SK-N-SH treated with all-trans-retinoic acid at 6 μM for 48 hours (cell line): Measurements from ENCODE around the gene PALLD.

Experiments used
- ATAC-seq: fragments of 200-7000 bp; cut with Tn5 transposase; 3 replicates; pipeline ENCODE4 v1.9.1; 2020; ENCODE audit warnings: mild to moderate bottlenecking, moderate library complexity
- ARNTL ChIP-seq: fragments of 450-650 bp; formaldehyde crosslinking; IDR thresholded peaks from 2 replicates; pipeline ENCODE4 v1.5.0; 2020; ENCODE audit warnings: low read depth, mild to moderate bottlenecking, moderate library complexity, borderline replicate concordance
- ESRRG ChIP-seq: fragments of 250-450 bp; sonication (Bioruptor Pico); IDR thresholded peaks from 2 replicates; pipeline ENCODE4 v1.6.1; 2021; ENCODE audit warnings: mild to moderate bottlenecking
- GLIS3 ChIP-seq: fragments of 250-450 bp; sonication (Bioruptor Pico); IDR thresholded peaks from 2 replicates; pipeline ENCODE4 v1.5.0; 2020; ENCODE audit warnings: mild to moderate bottlenecking, moderate library complexity
- ISL1 ChIP-seq: fragments of 250-450 bp; sonication (Bioruptor Pico); IDR thresholded peaks from 2 replicates; pipeline ENCODE4 v2.1.2; 2022; ENCODE audit warnings: mild to moderate bottlenecking, moderate library complexity
- OSR1 ChIP-seq: fragments of 250-450 bp; sonication (Bioruptor Pico); IDR thresholded peaks from 2 replicates; pipeline ENCODE4 v1.8.0; 2022; ENCODE audit warnings: moderate library complexity, mild to moderate bottlenecking, inconsistent platforms
- PATZ1 ChIP-seq: fragments of 250-450 bp; sonication (Bioruptor Pico); IDR thresholded peaks from 2 replicates; pipeline ENCODE4 v1.8.0; 2020; ENCODE audit warnings: mild to moderate bottlenecking, moderate library complexity, borderline replicate concordance
- POU6F1 ChIP-seq: fragments of 250-450 bp; sonication (Bioruptor Pico); IDR thresholded peaks from 2 replicates; pipeline ENCODE4 v1.8.0; 2021; ENCODE audit warnings: low read depth, mild to moderate bottlenecking, moderate library complexity, borderline replicate concordance
- PPARA ChIP-seq: fragments of 250-450 bp; sonication (Bioruptor Pico); IDR thresholded peaks from 2 replicates; pipeline ENCODE4 v1.5.0; 2020; ENCODE audit warnings: mild to moderate bottlenecking, borderline replicate concordance
- SNAI2 ChIP-seq: fragments of 250-450 bp; sonication (Bioruptor Pico); IDR thresholded peaks from 2 replicates; pipeline ENCODE4 v1.5.0; 2020; ENCODE audit warnings: mild to moderate bottlenecking, moderate library complexity
- TCF4 ChIP-seq: fragments of 250-450 bp; sonication (Bioruptor Pico); IDR thresholded peaks from 2 replicates; pipeline ENCODE4 v1.8.0; 2021; ENCODE audit warnings: mild to moderate bottlenecking, moderate library complexity, borderline replicate concordance
- TOX ChIP-seq: fragments of 250-450 bp; sonication (Bioruptor Pico); IDR thresholded peaks from 2 replicates; pipeline ENCODE4 v1.8.0; 2021; ENCODE audit warnings: mild to moderate bottlenecking, moderate library complexity, borderline replicate concordance
- ZC3H10 ChIP-seq: fragments of 250-450 bp; sonication (Bioruptor Pico); IDR thresholded peaks from 2 replicates; pipeline ENCODE4 v1.5.1; 2021; ENCODE audit warnings: mild to moderate bottlenecking, moderate library complexity
- ZFP3 ChIP-seq: fragments of 250-450 bp; sonication (Bioruptor Pico); IDR thresholded peaks from 2 replicates; pipeline ENCODE4 v1.5.0; 2020; ENCODE audit warnings: mild to moderate bottlenecking, moderate library complexity
- ZFP30 ChIP-seq: fragments of 450-650 bp; formaldehyde crosslinking; IDR thresholded peaks from 2 replicates; pipeline ENCODE4 v1.5.0; 2022; ENCODE audit warnings: mild to moderate bottlenecking, moderate library complexity
- ZNF565 ChIP-seq: fragments of 450-650 bp; formaldehyde crosslinking; conservative IDR thresholded peaks from 2 replicates; pipeline ENCODE4 v1.5.0; 2020; ENCODE audit warnings: low read depth, mild to moderate bottlenecking, moderate library complexity
- ZNF70 ChIP-seq: fragments of 450-650 bp; formaldehyde crosslinking; IDR thresholded peaks from 2 replicates; pipeline ENCODE4 v1.5.0; 2020; ENCODE audit warnings: mild to moderate bottlenecking, moderate library complexity
- ZNF8 ChIP-seq: fragments of 450-650 bp; formaldehyde crosslinking; IDR thresholded peaks from 2 replicates; pipeline ENCODE4 v1.5.0; 2020; ENCODE audit warnings: mild to moderate bottlenecking, moderate library complexity
- TF ChIP-seq, protein P1 (sequence below): fragments of 250-450 bp; sonication (Bioruptor Pico); IDR thresholded peaks from 2 replicates; pipeline ENCODE4 v1.5.1; 2021; ENCODE audit warnings: mild to moderate bottlenecking, moderate library complexity
- TF ChIP-seq, protein P2 (sequence below): fragments of 250-450 bp; sonication (Bioruptor Pico); IDR thresholded peaks from 2 replicates; pipeline ENCODE4 v1.5.0; 2020; ENCODE audit warnings: mild to moderate bottlenecking, moderate library complexity

Gene PALLD

DNA sequence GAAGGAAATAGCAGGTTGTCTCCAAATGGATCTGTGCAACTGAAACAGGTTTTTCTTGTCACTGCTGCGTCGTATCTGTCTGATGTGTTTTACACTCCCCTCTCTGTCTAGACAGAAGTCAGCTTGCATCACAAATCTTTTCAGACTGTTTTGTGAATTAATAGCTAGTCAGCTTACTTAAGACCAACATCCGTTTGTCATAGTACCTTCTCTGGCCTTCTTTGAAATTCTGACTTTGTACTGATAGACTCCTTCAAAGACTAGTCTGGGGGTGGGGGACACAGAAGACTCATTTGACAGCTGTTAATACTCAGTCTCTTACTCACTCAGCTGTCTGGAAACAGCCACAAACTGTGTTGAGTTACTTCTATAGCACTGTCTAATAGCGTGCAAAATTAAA, 197.8 kb downstream of the PALLD start:
- TF ChIP-seq PATZ1: no peak
- ATAC-seq: no peak; the same call in 1 of the 3 replicates

DNA sequence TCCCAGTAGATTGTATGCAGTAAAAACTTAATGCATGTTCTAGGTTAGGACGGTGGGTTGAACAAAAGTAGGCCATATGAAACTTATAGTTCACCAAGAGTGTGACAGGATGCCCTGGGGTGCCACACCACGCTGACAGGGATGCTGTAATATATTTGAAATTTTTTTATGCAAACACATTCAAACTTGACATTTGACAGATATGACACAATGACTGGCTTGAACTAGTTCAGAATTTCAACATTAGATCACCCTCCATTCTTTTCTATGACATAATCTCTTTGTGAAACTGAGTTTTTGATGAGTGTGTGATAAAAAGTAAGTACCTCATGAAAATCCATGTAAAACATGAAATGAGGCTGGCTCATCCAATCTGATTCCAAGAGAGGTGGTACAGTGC, 198.4 kb downstream of the PALLD start:
- no peak for ATAC-seq
- TF ChIP-seq TOX (CRISPR knock-in tag) (no peak), ZNF565 (CRISPR knock-in tag) (no peak), GLIS3 (CRISPR knock-in tag) (no peak), ARNTL (CRISPR knock-in tag) (no peak), ZNF8 (CRISPR knock-in tag) (no peak), PPARA (CRISPR knock-in tag) (no peak)
- TF ChIP-seq, protein P1, sequence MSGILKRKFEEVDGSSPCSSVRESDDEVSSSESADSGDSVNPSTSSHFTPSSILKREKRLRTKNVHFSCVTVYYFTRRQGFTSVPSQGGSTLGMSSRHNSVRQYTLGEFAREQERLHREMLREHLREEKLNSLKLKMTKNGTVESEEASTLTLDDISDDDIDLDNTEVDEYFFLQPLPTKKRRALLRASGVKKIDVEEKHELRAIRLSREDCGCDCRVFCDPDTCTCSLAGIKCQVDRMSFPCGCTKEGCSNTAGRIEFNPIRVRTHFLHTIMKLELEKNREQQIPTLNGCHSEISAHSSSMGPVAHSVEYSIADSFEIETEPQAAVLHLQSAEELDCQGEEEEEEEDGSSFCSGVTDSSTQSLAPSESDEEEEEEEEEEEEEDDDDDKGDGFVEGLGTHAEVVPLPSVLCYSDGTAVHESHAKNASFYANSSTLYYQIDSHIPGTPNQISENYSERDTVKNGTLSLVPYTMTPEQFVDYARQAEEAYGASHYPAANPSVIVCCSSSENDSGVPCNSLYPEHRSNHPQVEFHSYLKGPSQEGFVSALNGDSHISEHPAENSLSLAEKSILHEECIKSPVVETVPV (CRISPR knock-in tag): no peak
- TF ChIP-seq, all 23 proteins: peak for 0

- ATAC-seq: no peak
- TF ChIP-seq SNAI2 (CRISPR knock-in tag) (no peak), TCF4 (CRISPR knock-in tag) (no peak), ZNF565 (CRISPR knock-in tag) (no peak)
- TF ChIP-seq, protein P2, sequence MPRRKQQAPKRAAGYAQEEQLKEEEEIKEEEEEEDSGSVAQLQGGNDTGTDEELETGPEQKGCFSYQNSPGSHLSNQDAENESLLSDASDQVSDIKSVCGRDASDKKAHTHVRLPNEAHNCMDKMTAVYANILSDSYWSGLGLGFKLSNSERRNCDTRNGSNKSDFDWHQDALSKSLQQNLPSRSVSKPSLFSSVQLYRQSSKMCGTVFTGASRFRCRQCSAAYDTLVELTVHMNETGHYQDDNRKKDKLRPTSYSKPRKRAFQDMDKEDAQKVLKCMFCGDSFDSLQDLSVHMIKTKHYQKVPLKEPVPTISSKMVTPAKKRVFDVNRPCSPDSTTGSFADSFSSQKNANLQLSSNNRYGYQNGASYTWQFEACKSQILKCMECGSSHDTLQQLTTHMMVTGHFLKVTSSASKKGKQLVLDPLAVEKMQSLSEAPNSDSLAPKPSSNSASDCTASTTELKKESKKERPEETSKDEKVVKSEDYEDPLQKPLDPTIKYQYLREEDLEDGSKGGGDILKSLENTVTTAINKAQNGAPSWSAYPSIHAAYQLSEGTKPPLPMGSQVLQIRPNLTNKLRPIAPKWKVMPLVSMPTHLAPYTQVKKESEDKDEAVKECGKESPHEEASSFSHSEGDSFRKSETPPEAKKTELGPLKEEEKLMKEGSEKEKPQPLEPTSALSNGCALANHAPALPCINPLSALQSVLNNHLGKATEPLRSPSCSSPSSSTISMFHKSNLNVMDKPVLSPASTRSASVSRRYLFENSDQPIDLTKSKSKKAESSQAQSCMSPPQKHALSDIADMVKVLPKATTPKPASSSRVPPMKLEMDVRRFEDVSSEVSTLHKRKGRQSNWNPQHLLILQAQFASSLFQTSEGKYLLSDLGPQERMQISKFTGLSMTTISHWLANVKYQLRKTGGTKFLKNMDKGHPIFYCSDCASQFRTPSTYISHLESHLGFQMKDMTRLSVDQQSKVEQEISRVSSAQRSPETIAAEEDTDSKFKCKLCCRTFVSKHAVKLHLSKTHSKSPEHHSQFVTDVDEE (CRISPR knock-in tag): no peak
Measured at GRCh38 chr4:168696280-168696679, 199.4 kb downstream of the PALLD start.

GRCh38 chr4:168696826-168697225, 200.0 kb downstream of the PALLD start:
- no peak for TF ChIP-seq TCF4 (CRISPR knock-in tag)
- TF ChIP-seq SNAI2 (CRISPR knock-in tag): no peak
- TF ChIP-seq, all 23 proteins: peak for 0
- ATAC-seq: no peak

DNA sequence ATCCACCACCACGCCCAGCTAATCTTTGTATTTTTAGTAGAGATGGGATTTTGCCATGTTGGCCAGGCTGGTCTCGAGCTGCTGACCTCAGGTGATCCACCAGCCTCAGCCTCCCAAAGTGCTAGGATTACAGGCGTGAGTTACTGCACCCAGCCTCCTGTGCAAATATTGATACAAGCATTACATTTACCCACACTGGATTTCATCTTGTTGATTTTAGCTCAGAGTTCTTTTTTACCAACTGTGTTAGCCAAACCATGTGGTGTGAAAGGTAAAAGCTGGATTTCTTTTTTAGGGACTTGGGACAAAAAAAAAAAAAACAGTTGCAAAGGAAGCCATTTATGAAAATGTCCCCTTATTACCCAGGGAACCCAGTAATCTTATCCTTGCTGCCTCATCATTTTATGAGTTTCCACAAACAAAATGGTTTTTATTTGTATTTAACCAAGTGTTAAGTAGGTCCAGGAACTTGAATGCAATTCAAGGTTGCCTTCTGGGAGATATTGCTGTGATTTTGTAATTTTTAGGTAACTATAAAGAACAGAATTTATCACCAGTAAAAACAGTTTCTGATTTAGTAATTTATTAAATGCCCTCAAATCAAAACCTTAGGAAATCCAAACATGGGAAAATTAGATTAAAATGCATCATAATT, 202.5 kb downstream of the PALLD start:
- TF ChIP-seq, protein P2 (CRISPR knock-in tag): no peak
- TF ChIP-seq ZC3H10 (CRISPR knock-in tag) (no peak), PPARA (CRISPR knock-in tag) (no peak), PATZ1 (no peak), TCF4 (CRISPR knock-in tag) (no peak), ISL1 (CRISPR knock-in tag) (no peak), POU6F1 (CRISPR knock-in tag) (no peak), ESRRG (CRISPR knock-in tag) (no peak), ZFP3 (CRISPR knock-in tag) (no peak), ZNF8 (CRISPR knock-in tag) (no peak), OSR1 (CRISPR knock-in tag) (no peak), ZNF70 (CRISPR knock-in tag) (no peak), ZFP30 (CRISPR knock-in tag) (no peak), ZNF565 (CRISPR knock-in tag) (no peak), SNAI2 (CRISPR knock-in tag) (no peak), ARNTL (CRISPR knock-in tag) (no peak)

More for the DNA sequence above, 202.5 kb downstream of the PALLD start:
- ATAC-seq: no peak
